Sciatic nerve (tissue), 2 donors: ENCODE measurements around the gene CHGA. TPM values are rescaled to one million over a fixed set of nuclear protein-coding genes. Genes with fewer than 3 reads are reported as not detected.

Source experiments
- ATAC-seq: fragments of 200-7000 bp; cut with Tn5 transposase; one replicate; pipeline ENCODE4 v1.9.1; 2020; ENCODE audit warnings: mild to moderate bottlenecking, moderate library complexity
- DNase-seq: peaks from one replicate; pipeline ENCODE4 v3.0.0-alpha.2; 2020; ENCODE audit warnings: low spot score
- intact Hi-C: fragments of 100-400 bp; cut with DNase I; formaldehyde crosslinking; loops from one replicate; pipeline ENCODE4 v1.14.2; 2022
- total RNA-seq: library from RNA; stranded (reverse); fragmentation: NEBNext Ultra II Directional; extraction: Animal tissue kit (Norgen Biotek cat#: 25700); gene quantifications from one replicate; pipeline ENCODE4 v1.2.1, GENCODE V29; 2021
- donor health status: DM: no; HTN: no; CAD: no.
- donor health status: DM: no; HTN: no; CAD: no.

Gene CHGA
- total RNA-seq, 1 donor from 2014 or later: not detected

GRCh38 chr14:92902191-92902590 lies 20.8 kb upstream of the CHGA start:
- intact Hi-C loops: no loop called here
- DNase-seq: no peak
- no peak for ATAC-seq

GRCh38 chr14:92902726-92903125 lies 20.2 kb upstream of the CHGA start:
- no peak for DNase-seq
- no peak for ATAC-seq
- intact Hi-C loops: no loop called here

- intact Hi-C loops: no loop called here
- no peak for ATAC-seq
- no peak for DNase-seq
Measured at GRCh38 chr14:92903359-92903758, 19.6 kb upstream of the CHGA start.

- intact Hi-C loops: no loop called here
- ATAC-seq (no peak), DNase-seq (no peak)
Measured at GRCh38 chr14:92905667-92906066, 17.3 kb upstream of the CHGA start.

- ATAC-seq (no peak), DNase-seq (no peak)
- intact Hi-C loops: no loop called here
Measured at GRCh38 chr14:92906420-92906819, 16.5 kb upstream of the CHGA start.

- no peak for DNase-seq
- intact Hi-C loops: no loop called here
- ATAC-seq: no peak
Measured at GRCh38 chr14:92906823-92907222, 16.1 kb upstream of the CHGA start.

GRCh38 chr14:92907316-92907911 lies 15.5 kb upstream of the CHGA start:
- intact Hi-C loops: no loop called here
- ATAC-seq: no peak
- no peak for DNase-seq

- DNase-seq (no peak), ATAC-seq (no peak)
- intact Hi-C loops: no loop called here
Measured at GRCh38 chr14:92914087-92914656, 8.8 kb upstream of the CHGA start.

- intact Hi-C loops: no loop called here
- ATAC-seq (no peak), DNase-seq (no peak)
Measured at GRCh38 chr14:92916201-92916600, 6.7 kb upstream of the CHGA start.

- intact Hi-C loops: no loop called here
- ATAC-seq (no peak), DNase-seq (no peak)
Measured at GRCh38 chr14:92917041-92917940, 5.7 kb upstream of the CHGA start.

GRCh38 chr14:92917956-92918355 lies 5.0 kb upstream of the CHGA start:
- ATAC-seq (no peak), DNase-seq (no peak)
- intact Hi-C loops: no loop called here

GRCh38 chr14:92920001-92920400 lies 2.9 kb upstream of the CHGA start:
- ATAC-seq (no peak), DNase-seq (no peak)
- intact Hi-C loops: no loop called here

GRCh38 chr14:92922155-92922735 lies 705 bp upstream of the CHGA start:
- DNase-seq: no peak
- intact Hi-C loops: no loop called here
- no peak for ATAC-seq

GRCh38 chr14:92923744-92924103 lies 774 bp downstream of the CHGA start:
- DNase-seq (no peak), ATAC-seq (no peak)
- intact Hi-C loops: no loop called here

GRCh38 chr14:92924247-92924646 lies 1.3 kb downstream of the CHGA start:
- intact Hi-C loops: no loop called here
- ATAC-seq: no peak
- no peak for DNase-seq

GRCh38 chr14:92925446-92925845 lies 2.5 kb downstream of the CHGA start:
- DNase-seq (no peak), ATAC-seq (no peak)
- intact Hi-C loops: no loop called here

GRCh38 chr14:92926180-92926845 lies 3.4 kb downstream of the CHGA start:
- intact Hi-C loops: no loop called here
- ATAC-seq: no peak
- no peak for DNase-seq

GRCh38 chr14:92926931-92927330 lies 4.0 kb downstream of the CHGA start:
- intact Hi-C loops: no loop called here
- no peak for ATAC-seq

GRCh38 chr14:92927349-92928257 lies 4.7 kb downstream of the CHGA start:
- DNase-seq (no peak), ATAC-seq (no peak)
- intact Hi-C loops: no loop called here

More at GRCh38 chr14:92926931-92927330, 4.0 kb downstream of the CHGA start:
- DNase-seq: no peak
